Retina (tissue), 1 donor: ENCODE results near the gene UBE2L5.
A peak's percentile ranks its signal among the peaks of the same experiment; 100 is the strongest.
"Not testable (repeated sequence)": the region's sequence is repeated elsewhere in the genome, so short reads cannot be mapped to it uniquely, and the experiment has no call there.

Experiments
- DNase-seq: peaks from one replicate; pipeline ENCODE4 v3.0.0-alpha.2; 2016

Gene UBE2L5

GRCh38 chr13:30440910-30441703 is 18.8 kb downstream of the UBE2L5 start:
- no peak for DNase-seq

- DNase-seq, result no peak
These were observed 20.6 kb downstream of the UBE2L5 start for GRCh38 chr13:30442926-30443325.

GRCh38 chr13:30443491-30443890 is 21.2 kb downstream of the UBE2L5 start:
- not testable (repeated sequence) for DNase-seq

DNA sequence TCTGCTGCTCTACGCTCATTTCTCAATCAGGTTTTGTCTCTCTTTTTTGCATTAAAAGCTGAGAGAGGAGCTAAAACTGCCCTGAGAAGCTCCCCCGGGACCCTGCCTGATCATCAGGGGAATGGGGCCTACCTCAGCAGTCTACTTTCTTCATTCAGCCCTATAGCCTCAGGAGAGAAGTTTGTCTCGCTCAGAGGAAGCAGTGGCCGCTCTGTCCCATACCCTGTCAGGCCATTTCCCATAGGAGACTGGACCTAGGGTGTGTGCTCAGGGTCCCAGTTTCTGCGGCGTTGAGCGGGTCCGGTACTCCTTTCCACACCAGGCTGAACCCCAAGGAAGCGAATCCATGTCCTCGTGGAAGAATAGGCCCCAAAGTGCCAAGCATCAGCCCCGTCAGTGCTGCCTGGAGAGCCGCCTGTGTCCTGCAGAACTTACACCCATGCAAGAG is 21.7 kb downstream of the UBE2L5 start:
- no peak for DNase-seq

DNA sequence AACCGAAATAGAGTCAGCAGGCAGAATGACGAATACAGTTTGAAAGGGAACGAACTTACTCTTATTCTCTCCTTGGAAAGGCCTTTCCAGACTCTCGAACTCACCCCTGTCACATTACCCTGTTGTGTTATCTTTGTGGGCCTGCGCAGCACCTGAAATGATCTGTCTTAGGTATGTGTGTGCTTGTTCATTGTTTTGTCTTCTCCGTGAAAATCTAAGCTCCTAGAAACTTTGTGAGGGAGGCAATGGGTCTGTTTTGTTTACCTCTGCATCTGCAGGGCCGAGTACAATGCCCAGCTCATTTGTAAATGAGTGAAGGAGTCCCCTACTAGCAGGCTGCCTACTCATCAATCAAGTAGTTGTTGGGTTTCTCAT is 23.8 kb downstream of the UBE2L5 start:
- DNase-seq, result no peak

- no peak for DNase-seq
These were observed 26.1 kb downstream of the UBE2L5 start for GRCh38 chr13:30448441-30448840.

DNA sequence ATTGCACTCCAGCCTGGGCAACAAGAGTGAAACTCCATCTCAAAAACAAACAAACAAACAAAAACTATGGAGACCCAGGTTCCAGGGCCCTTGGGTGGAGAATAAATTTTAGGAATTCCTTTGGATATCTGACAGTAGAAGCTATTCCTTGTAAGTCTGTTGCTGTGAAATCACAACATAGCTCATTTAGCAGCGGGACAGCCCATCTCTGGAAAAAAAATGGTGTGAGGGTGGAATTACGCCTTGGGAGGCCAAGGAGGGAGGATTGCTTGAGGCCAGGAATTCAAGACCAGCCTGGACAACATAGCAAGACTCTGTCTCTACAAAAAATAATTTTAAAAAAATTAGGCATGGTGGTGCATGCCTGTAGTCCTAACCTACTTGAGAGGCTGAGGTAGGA is 27.8 kb downstream of the UBE2L5 start:
- DNase-seq, result no peak

DNA sequence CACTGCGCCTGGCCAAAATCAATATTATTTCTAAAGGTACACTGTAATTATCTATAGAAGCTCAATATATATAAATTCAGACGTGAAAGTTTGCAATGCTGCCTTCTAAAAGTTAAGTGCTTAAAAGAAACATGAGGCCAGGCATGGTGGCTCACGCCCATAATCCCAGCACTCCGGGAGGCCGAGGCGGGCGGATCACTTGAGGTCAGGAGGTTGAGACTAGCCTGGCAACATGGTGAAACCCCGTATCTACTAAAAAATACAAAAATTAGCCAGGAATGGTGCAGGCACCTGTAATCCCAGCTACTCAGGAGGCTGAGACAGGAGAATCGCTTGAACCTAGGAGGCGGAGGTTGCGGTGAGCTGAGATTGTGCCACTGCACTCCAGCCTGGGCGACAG is 29.2 kb downstream of the UBE2L5 start:
- DNase-seq, result not testable (repeated sequence)

GRCh38 chr13:30453727-30454126 is 31.4 kb downstream of the UBE2L5 start:
- no peak for DNase-seq

DNA sequence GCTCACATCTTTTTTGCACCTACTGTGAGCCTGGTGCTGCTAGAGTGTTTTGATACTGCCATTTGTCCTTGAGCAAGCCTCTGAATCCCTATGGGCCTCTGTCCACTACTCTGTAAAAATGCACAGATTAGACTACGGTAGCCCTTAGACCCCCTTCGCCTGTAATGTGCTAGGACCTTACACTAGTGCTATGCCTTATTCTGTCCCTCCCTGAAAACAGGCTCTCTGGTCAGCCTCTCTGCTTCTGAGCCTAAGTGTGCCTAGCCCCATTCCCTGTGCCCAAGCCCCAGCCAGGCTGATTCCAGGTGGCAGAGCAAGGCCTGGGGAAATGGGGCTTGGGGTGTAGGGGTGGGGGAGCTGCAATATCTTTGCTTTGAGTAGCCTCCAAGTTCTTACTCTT is 32.7 kb downstream of the UBE2L5 start:
- no peak for DNase-seq

DNA sequence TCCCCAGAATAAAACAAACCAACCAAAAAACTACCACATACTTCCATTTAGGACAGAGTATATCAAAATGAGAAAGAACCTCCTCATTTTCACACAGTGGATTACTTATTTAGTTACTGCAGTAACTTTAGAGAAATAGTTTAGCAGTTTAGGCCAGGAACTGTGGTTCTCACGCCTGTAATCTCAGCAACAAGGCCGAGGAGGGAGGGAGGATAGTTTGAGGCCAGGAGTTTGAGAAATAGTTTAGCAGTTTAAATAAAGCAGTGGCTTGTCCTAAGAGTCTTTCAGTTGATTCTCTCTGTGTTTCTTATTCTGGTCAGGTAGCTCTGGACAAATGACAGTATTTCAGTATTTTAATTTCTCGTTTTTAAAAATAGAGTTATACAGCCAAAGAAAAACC is 34.0 kb downstream of the UBE2L5 start:
- DNase-seq, result no peak

- no peak for DNase-seq
These were observed 35.1 kb downstream of the UBE2L5 start for GRCh38 chr13:30457306-30457891.

- not testable (repeated sequence) for DNase-seq
These were observed 39.2 kb downstream of the UBE2L5 start for GRCh38 chr13:30461279-30462066.

GRCh38 chr13:30463787-30464495 is 41.6 kb downstream of the UBE2L5 start:
- peak; percentile 88 for DNase-seq

DNA sequence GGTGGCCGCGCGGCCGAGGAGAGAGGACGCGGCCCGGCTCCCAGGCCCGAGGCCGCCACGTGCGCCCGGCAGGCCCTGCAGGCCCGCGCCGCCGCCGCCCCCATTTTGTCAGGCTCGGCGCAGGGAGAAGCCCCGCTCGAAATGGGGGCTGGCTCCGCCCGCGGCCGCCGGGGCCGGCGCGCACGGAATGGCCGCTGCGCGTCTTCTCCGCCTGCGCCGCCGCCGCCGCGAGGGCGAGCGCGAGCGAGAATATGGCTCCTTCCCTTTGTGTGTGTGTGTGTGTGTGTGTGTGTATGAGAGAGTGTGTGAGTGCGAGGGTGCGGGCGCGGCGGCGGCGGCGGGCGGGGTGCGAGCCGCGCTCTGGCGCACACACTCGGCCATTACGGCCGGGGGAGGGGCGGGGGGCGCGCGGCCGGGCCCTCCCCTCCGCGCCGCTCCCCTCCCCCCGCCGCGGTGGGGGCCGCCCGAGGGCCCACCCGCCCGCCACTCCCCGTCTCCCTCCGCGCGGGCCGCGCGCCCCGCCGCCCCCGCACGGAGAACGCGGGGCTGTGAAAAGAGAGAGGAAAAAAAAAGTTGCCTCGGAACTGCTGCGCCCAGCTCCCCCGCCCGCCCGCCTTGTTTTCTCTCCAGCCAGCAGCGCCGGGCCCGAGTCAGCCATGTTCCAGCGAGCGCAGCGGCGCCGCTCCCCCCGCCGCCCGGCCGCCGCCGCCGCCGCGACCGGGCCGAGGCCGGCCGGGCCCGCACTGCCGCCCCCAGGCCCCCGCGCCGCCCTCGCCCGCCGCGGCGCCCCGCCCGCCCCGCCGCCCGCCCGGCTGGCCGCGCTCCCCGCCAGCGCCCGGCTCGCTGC is 42.4 kb downstream of the UBE2L5 start:
- DNase-seq, result peak; percentile 84

- no peak for DNase-seq
These were observed 43.0 kb downstream of the UBE2L5 start for GRCh38 chr13:30465343-30465592.

DNA sequence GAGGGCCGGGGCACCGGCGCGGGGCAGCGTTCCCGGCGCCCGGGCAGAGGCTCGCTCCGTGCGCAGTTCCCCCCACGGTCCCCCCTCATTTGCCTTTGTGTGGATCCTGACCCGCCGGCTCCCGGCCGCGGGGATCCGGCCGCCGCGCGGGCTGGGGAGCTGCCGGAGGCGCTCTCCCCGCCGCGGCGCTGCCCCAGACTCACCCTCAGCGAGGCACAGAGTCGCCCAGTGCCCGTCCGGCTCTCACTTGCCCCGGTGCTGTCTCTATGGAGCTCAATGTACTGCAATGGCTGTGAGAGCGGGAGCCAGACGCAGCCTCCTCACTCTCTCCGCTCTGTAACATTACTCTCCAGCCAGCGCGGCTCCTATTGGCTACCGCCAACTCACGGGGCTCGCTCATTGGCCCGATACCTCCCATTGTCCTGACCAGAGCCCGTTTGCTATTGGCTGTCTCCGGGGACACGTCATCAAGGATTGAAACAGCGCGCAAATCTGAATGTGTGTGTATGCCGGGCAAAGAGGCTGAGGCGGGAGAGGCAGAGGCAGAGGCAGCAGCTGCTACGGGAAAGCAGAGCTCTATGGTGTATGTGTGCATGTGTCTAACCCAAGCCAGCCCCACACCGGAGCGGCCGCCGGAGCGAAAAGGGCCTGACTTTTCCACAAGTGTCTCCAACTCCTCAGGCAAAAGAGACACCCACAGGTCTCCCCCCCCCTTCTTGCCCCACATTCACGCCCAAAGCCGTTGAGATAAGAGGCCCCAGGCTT is 43.5 kb downstream of the UBE2L5 start, which contains the start of gene HMGB1:
TSS of gene HMGB1 (minus strand) at position 344 of the 765 bp plus-strand sequence. CDS start 2,256 bp downstream, outside the sequence.
- peak; percentile 98 for DNase-seq

GRCh38 chr13:30466358-30466714 is 44.0 kb downstream of the UBE2L5 start:
- DNase-seq, result no peak

GRCh38 chr13:30466841-30467252 is 44.6 kb downstream of the UBE2L5 start:
- no peak for DNase-seq

DNA sequence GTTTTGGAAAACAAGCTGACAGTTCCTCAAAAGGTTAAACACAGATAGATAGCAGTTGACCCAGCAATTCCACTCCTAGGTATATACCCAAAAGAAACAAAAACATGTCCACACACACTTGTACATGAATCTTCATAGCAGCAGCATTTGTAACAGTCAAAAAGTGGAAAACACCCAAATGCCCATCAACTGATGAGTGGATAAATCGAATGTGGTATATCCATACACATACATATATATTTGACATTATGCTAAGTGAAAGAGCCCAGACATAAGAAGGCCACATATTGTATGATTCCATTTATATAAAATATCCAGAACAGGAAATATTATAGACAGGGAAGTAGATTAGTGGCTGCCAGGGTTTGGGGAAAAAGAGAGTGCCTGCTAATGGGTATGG is 51.4 kb downstream of the UBE2L5 start:
- DNase-seq, result no peak

DNA sequence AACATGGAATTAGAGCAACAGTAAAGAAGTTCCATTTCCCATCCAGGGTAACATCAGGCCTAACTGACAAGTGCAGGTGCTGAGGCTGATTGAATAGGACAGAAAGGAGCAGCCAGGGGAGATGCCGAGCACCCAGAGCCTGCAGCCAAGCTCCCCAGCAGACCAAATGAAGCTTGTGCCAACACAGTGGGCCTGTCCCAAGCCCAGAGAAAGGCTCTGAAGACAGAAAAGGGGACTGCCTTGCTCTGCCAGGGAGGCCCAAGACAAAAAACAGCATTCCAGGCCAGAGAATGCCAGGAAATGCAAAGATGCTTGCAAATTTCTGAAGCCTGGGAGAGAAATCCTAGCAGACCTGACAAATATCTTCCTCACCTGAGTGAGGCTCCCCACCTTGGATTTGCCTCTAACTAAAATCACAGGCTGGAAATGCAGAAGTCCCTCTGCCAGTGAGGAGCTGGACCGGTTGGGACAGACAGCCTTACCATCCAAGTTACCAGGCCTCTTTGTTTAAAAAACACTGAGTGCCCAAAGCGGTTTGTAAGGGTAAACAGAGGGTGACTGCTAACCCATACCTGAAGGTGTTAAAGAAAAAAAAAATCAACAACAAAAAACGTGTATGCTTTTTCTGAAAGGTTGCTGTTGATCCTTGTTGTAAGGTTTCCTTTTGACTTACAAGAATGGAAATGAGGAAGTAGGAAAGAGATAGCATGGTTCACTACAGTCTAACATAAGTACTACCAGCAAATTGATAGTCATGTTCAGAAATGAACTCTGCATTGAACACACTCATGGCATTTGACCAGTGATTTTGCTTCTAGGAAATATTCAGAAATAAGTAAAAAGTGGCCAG is 55.3 kb downstream of the UBE2L5 start:
- DNase-seq, result no peak
